Measurements from ENCODE around the gene LOXL1.

- TF ChIP-seq CTCF (IDR thresholded peaks at IDR 0.05; ENCODE audit: low read length), result no peak
- TF ChIP-seq EZH2 (IDR thresholded peaks at IDR 0.05; ENCODE audit: borderline replicate concordance, low read length), result no peak
These were observed 28.2 kb downstream of the LOXL1 start for GRCh38 chr15:73954188-73955145.
